NCI-H187 (cell line): ENCODE measurements around the gene SEC22B.
"Not testable (repeated sequence)": the region's sequence is repeated elsewhere in the genome, so short reads cannot be mapped to it uniquely, and the experiment has no call there.

Experiments used
- DNase-seq, 2 experiments: peaks; one replicate each; lab custom pipeline; 2025; lab: John Stamatoyannopoulos, UW

The SEC22B gene

GRCh38 chr1:120176092-120176855, at the start of gene SEC22B:
SEC22B (minus strand) TSS chr1:120176520; CDS start chr1:120176381, 139 bp downstream.
- peak; percentile 87 to 95 for DNase-seq

DNA sequence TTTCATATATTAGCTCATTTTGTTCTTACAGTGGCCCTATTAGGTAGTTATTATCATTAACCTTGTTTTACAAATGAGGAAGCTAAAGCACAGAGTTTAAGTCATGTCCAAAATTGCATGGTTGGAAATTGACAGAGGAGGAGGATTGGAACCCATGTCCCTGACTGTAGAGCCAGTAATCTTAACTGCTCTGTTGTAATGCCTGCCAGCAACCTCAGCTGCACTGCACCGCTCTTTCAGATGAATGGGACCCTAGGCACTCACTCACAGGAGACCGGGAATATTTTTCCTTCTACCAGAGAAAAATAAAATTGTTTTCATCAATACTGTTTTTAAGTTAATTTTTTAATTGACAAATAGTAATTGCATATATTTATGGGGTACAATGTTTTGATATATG, 41.6 kb upstream of the SEC22B start:
- DNase-seq, result not testable (repeated sequence)

GRCh38 chr1:120217175-120217929, 41.0 kb upstream of the SEC22B start:
- not testable (repeated sequence) for DNase-seq

DNA sequence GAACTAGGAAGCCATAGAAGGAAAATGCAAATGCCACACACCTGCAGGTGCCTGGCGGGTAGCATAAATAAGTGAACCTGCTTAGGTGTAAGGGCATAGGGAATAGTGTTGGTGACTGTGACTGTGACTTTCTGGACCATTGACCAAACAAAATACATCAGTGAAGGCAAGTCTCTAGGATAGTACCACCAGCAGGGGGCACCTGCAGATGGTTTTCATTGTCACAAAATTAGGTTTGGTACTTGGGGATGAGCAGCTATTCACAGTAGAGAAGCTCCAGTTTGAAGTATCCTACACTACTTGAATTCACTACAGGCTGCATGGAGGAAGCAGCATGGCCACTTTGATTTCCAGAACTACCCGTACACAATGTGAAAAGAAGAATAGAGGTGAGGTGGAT, 37.3 kb upstream of the SEC22B start:
- DNase-seq, result not testable (repeated sequence)

DNA sequence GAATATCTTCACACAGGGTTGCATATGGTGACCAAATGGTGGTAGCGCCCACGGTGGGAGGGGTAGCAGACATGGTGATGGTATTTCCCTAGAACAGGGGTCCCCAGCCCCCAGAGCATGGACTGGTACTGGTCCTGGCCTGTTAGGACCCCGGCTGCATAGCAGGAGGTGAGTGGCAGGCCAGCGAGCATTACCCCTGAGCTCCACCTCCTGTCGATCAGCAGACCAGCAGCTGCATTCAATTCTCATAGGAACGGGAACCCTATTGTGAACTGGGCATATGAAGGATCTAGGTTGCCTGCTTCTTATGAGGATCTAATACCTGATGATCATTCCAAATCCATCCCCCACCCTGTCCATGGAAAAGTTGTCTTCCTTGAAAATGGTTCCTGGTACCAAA, 34.4 kb upstream of the SEC22B start:
- not testable (repeated sequence) for DNase-seq

GRCh38 chr1:120196863-120197775, 20.8 kb upstream of the SEC22B start:
- DNase-seq, result not testable (repeated sequence)

DNA sequence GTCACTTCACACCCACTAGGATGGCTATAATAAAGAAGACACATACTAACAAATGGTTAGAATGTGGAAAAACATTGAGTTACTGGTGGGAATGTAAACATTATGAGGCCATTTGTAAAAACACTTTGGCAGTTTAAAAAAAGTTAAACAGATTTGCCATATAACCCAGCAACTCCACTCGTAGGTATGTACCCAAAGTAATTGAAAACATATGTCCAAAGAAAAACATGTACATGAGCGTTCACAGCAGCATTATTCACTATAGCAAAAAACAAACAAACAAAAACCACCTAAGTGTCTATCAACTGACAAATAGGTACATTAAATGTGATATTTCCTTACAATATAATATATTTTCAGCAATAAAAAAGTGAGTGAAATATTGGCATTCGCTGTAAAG, 12.3 kb upstream of the SEC22B start:
- not testable (repeated sequence) for DNase-seq

- DNase-seq, result not testable (repeated sequence)
Observed at GRCh38 chr1:120182176-120182707, 5.9 kb upstream of the SEC22B start.

DNA sequence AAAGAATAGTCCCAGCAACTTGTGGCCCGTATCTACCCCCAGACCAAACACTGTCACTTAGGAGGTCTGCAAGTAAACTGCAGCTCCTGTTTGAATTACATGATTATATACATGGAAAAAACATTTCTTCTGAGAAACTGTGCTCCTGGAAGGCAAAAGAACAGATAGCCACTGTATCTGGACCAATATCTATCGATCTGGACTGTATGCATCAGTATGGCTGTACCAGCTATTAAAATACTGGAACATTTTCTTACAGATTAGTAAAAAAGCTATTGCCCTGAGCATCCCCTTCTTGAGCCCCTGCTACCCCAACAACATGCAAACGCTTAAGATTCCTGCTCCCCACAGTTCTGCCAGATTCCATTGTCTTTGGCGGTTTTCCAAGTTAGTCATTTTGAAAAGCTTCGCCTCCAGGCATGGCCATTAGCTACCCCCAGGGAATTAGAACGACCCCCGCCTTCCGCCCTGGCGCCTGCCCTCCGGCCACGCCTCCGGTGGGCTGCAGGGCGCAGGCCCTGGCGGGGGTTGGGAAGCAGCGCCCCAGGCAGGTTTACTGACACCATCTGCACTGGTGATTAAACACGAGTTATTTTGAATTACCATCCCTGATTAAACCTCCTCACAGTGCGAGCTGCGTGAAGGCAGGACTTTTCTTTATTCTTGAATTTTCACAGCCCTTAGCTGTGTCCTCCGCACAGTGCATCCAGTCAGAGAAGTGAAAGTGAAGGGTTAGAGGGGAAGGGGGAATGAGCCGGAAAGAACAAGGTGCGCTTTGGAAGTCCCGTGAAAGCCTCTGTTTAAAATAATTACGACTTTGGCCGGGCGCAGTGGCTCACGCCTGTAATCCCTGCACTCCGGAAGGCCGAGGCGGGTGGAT, 3.7 kb upstream of the SEC22B start:
- DNase-seq, result not testable (repeated sequence)

DNA sequence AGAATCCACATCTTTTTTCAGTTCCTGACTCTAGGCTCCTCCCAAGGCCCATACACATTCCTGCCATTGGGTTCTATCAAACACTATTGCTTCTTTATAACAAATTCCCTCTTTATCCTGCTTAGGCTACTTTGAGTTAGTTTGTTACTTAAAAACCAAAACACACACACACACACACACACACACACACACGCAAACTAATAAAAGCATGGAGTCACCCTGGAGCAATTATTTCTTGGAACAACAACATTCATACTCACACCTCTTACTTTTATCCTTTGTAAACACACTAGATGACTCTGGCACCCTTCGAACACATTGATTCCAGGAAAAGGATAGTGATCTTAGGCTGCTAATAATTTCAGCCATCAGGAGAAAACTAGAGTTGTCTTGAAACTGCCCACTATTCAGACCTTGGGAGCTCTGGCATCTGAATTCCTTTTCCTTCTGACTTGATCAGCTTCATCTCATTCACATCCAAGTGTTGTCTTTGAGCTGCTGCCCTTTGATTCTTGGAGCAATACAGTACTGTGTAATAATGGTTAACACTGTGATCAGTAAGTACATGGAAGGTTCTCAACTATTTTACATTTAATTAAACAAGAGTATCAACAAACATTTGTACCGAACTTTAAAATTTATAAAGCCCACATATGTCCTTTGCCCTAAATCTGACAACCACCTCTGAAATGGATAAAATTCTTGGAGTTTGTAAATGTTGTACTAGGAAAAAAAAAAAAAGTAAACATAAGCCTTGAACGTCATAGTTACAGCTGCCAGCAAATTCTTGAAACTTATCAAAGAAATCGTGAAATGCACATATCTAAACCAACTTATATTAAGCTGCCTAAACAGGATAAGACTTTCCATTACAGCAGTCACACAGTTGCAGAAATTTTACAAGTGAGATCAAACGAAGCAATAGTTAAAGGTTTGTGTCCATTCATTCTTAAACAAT, 2.8 kb upstream of the SEC22B start:
- no peak for DNase-seq

- DNase-seq, result not testable (repeated sequence)
Observed at GRCh38 chr1:120178058-120178457, 1.7 kb upstream of the SEC22B start.

- not testable (repeated sequence) for DNase-seq
Observed at GRCh38 chr1:120175688-120176087, 632 bp downstream of the SEC22B start.

- DNase-seq, result not testable (repeated sequence)
Observed at GRCh38 chr1:120164761-120165160, 11.6 kb downstream of the SEC22B start.

DNA sequence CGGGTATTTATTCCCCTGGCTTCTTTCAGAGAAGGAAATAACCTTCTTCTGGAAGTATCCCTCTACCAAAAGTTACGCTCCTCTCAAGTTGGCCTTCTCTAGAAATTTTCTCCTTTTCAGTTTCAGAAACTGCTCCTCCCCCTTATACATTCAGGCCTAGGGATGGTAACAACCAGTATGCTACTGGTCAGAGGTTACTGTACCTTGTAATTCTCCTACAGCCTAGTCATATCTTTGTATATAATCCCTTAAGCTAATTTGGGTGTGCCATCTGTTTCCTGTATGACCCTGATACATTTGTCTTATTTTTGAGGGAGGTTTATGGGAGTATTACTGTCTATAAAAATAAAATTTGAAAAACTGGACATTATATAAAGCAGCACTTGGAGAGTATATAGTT, 14.3 kb downstream of the SEC22B start:
- not testable (repeated sequence) for DNase-seq

- DNase-seq, result not testable (repeated sequence)
Observed at GRCh38 chr1:120158495-120158894, 17.8 kb downstream of the SEC22B start.

DNA sequence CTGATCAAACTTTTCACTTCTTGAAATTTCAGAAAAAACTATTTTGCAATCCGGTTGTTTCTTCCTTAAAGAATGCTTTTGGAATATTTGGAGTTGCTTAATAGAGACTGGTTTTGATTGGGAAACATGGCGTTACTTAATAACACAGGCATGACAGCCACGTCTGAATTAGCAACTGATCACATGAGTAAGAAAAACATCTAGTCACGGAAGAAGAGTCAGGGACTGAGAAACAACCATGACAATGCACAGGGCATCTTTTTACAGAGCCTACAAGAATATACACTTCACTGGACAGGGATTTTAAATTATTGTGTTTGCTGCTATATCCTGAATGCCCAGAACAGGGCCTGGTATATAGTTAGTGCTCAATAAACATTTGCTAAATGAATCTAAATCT, 18.2 kb downstream of the SEC22B start:
- not testable (repeated sequence) for DNase-seq

- DNase-seq, result not testable (repeated sequence)
Observed at GRCh38 chr1:120150138-120150822, 26.0 kb downstream of the SEC22B start.

DNA sequence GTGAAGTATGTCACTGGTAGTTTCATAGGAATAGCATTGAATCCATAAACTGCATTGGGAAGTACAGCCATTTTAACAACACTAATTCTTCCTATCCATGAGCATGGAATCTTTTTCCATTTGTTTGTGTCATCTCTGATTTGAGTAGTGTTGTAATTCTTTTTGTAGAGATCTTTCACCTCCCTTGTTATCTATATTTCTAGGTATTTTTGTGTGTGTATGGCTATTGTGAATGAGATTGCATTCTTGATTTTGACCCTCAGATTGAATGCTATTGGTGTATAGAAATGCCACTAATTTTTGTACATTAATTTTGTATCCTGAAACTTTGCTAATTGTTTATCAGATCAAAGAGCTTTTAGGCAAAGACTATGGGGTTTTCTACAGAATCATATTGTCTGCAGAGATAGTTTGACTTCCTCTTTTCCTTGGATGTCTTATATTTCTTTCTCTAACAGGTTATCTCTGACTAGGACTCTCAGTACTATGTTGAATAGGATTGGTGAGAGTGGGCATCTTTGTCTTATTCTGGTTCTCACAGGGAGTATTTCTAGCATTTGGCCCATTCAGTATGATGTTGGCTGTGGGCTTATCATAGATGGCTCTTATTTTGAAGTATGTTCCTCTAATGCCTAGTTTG, 26.8 kb downstream of the SEC22B start:
- not testable (repeated sequence) for DNase-seq
